HG03064 (cell line): ENCODE data around the gene SESTD1.
A peak's percentile ranks its signal among the peaks of the same experiment; 100 is the strongest.

ENCODE experiments used
- ATAC-seq: cut with Tn5 transposase; IDR thresholded peaks from one replicate; pipeline ENCODE4 v1.9.1; 2021; ENCODE audit warnings: low read depth; ENCODE audit not compliant: unreplicated experiment

The SESTD1 gene

GRCh38 chr2:179193759-179194394 is 70.8 kb downstream of the SESTD1 start:
- ATAC-seq: no peak

GRCh38 chr2:179191110-179191509 is 73.5 kb downstream of the SESTD1 start:
- ATAC-seq: no peak

GRCh38 chr2:179186126-179186525 is 78.5 kb downstream of the SESTD1 start:
- no peak for ATAC-seq

- no peak for ATAC-seq
Measured at GRCh38 chr2:179184610-179185009, 80.0 kb downstream of the SESTD1 start.

- peak; percentile 88 for ATAC-seq
Measured at GRCh38 chr2:179181002-179181401, 83.6 kb downstream of the SESTD1 start.

- ATAC-seq: no peak
Measured at GRCh38 chr2:179180242-179180641, 84.4 kb downstream of the SESTD1 start.

- ATAC-seq: no peak
Measured at GRCh38 chr2:179179719-179180118, 84.9 kb downstream of the SESTD1 start.

GRCh38 chr2:179177694-179178093 is 86.9 kb downstream of the SESTD1 start:
- no peak for ATAC-seq

GRCh38 chr2:179174240-179174639 is 90.4 kb downstream of the SESTD1 start:
- no peak for ATAC-seq

GRCh38 chr2:179172894-179173293 is 91.7 kb downstream of the SESTD1 start:
- ATAC-seq: no peak

GRCh38 chr2:179171371-179171770 is 93.3 kb downstream of the SESTD1 start:
- ATAC-seq: no peak

GRCh38 chr2:179170901-179171300 is 93.7 kb downstream of the SESTD1 start:
- ATAC-seq: no peak

GRCh38 chr2:179165356-179166000 is 99.2 kb downstream of the SESTD1 start:
- ATAC-seq: no peak

GRCh38 chr2:179141206-179141605 is 123.4 kb downstream of the SESTD1 start:
- no peak for ATAC-seq

- no peak for ATAC-seq
Measured at GRCh38 chr2:179140571-179140970, 124.1 kb downstream of the SESTD1 start.

GRCh38 chr2:179139506-179139905 is 125.1 kb downstream of the SESTD1 start:
- ATAC-seq: no peak

- ATAC-seq: no peak
Measured at GRCh38 chr2:179137200-179137759, 127.4 kb downstream of the SESTD1 start.

- no peak for ATAC-seq
Measured at GRCh38 chr2:179133016-179133415, 131.6 kb downstream of the SESTD1 start.

GRCh38 chr2:179132076-179132475 is 132.6 kb downstream of the SESTD1 start:
- ATAC-seq: no peak

GRCh38 chr2:179130560-179130959 is 134.1 kb downstream of the SESTD1 start:
- no peak for ATAC-seq

- ATAC-seq: no peak
Measured at GRCh38 chr2:179129574-179130238, 134.9 kb downstream of the SESTD1 start.

GRCh38 chr2:179125404-179125803 is 139.2 kb downstream of the SESTD1 start:
- no peak for ATAC-seq
